Fibroblast of lung (primary cell): ENCODE results near the gene GRK3.

Experiments
- EZH2 ChIP-seq: IDR thresholded peaks from 2 replicates; pipeline ENCODE4 v1.5.1; 2012; ENCODE audit warnings: low read length, control low read depth, mild to moderate bottlenecking; ENCODE audit errors: missing control alignments
- TF ChIP-seq, protein P1 (sequence below), 2 donors: IDR thresholded peaks in 1 of 2; conservative IDR thresholded peaks in 1 of 2; 1 replicate in 1 of 2; 2 replicates in 1 of 2; pipeline ENCODE4 v1.5.1; 2011 to 2012; ENCODE audit warnings: low read length in 2 of 2, control low read depth in 1 of 2, inconsistent platforms in 1 of 2, low read depth in 1 of 2, mild to moderate bottlenecking in 1 of 2

DNA sequence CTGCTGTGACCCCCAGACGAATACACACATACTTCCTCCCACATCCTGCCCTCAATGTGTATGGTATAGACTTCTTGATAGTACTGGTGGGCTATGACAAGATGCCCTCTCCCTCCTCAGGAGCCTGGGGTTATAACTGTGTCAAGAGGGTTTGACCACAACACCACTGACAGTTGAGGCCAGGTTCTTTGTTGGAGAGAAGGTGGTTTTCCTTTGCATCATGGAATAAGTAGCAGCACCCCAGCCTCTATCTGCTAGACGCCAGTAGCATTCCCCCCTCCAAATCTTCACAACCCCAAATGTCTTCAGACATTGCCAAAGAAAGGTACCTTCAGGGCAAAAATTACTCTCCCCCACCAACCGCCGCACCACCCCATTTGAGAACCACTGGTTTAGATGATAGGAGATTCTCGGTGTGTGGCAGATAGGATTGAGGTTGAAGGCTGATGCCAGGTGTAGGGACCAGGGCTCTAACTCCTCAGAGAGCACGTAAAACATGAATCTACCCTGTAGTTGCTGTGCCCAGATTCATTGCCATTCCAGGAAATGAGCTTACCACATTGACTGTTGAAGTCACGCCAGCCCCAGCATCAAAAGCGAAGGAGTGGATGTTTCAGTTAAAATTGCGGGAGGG is 172.0 kb downstream of the GRK3 start:
- TF ChIP-seq, protein P1, sequence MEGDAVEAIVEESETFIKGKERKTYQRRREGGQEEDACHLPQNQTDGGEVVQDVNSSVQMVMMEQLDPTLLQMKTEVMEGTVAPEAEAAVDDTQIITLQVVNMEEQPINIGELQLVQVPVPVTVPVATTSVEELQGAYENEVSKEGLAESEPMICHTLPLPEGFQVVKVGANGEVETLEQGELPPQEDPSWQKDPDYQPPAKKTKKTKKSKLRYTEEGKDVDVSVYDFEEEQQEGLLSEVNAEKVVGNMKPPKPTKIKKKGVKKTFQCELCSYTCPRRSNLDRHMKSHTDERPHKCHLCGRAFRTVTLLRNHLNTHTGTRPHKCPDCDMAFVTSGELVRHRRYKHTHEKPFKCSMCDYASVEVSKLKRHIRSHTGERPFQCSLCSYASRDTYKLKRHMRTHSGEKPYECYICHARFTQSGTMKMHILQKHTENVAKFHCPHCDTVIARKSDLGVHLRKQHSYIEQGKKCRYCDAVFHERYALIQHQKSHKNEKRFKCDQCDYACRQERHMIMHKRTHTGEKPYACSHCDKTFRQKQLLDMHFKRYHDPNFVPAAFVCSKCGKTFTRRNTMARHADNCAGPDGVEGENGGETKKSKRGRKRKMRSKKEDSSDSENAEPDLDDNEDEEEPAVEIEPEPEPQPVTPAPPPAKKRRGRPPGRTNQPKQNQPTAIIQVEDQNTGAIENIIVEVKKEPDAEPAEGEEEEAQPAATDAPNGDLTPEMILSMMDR (conservative IDR thresholded peaks at IDR 0.05 in 1 of 2, IDR thresholded peaks at IDR 0.05 in 1 of 2; ENCODE audit: low read depth in 1 of 2, low read length in 2 of 2) = no peak
- no peak for TF ChIP-seq EZH2
